Measurements from ENCODE around the gene RNF126.
"Not testable (repeated sequence)": the region's sequence is repeated elsewhere in the genome, so short reads cannot be mapped to it uniquely, and the experiment has no call there.

RNF126 gene

GRCh38 chr19:703329-703650, 40.3 kb upstream of the RNF126 start:
- H3K27ac ChIP-seq (ENCODE audit: poor library complexity, severe bottlenecking) = no peak overlapping the region
- peaks cover 11% of the 10 kb centered on the region for H3K27me3 ChIP-seq (ENCODE audit: insufficient read depth, poor library complexity, severe bottlenecking)
- H3K4me1 ChIP-seq (ENCODE audit: insufficient read depth, poor library complexity, severe bottlenecking) = no peaks in the 10 kb centered on the region
- peak overlapping the region; percentile 1 for H3K4me3 ChIP-seq (ENCODE audit: severe bottlenecking)
- peaks cover 4% of the 10 kb centered on the region for H3K9me3 ChIP-seq (ENCODE audit: severe bottlenecking)
- TF ChIP-seq CTCF (IDR thresholded peaks at IDR 0.05; ENCODE audit: poor library complexity, severe bottlenecking) = no peak
- DNase-seq (ENCODE audit: low spot score) (no peak), ATAC-seq (ENCODE audit: low read depth) (0 out of 3 replicates have a peak, but pooled peaks have one; percentile 14)
- H3K36me3 ChIP-seq (ENCODE audit: low read depth) = no peaks in the 10 kb centered on the region

GRCh38 chr19:702847-703246, 39.8 kb upstream of the RNF126 start:
- not testable (repeated sequence) for H3K9me3 ChIP-seq (ENCODE audit: severe bottlenecking); H3K4me1 ChIP-seq (ENCODE audit: insufficient read depth, poor library complexity, severe bottlenecking); H3K4me3 ChIP-seq (ENCODE audit: severe bottlenecking); H3K27ac ChIP-seq (ENCODE audit: poor library complexity, severe bottlenecking); H3K27me3 ChIP-seq (ENCODE audit: insufficient read depth, poor library complexity, severe bottlenecking); ATAC-seq (ENCODE audit: low read depth); H3K36me3 ChIP-seq (ENCODE audit: low read depth); DNase-seq (ENCODE audit: low spot score)

GRCh38 chr19:699885-700284, 36.9 kb upstream of the RNF126 start:
- H3K9me3 ChIP-seq (ENCODE audit: severe bottlenecking); H3K4me3 ChIP-seq (ENCODE audit: severe bottlenecking); H3K27me3 ChIP-seq (ENCODE audit: insufficient read depth, poor library complexity, severe bottlenecking); ATAC-seq (ENCODE audit: low read depth); DNase-seq (ENCODE audit: low spot score); H3K4me1 ChIP-seq (ENCODE audit: insufficient read depth, poor library complexity, severe bottlenecking); H3K27ac ChIP-seq (ENCODE audit: poor library complexity, severe bottlenecking); H3K36me3 ChIP-seq (ENCODE audit: low read depth): not testable (repeated sequence)

GRCh38 chr19:698529-698928, 35.5 kb upstream of the RNF126 start:
- not testable (repeated sequence) for H3K27ac ChIP-seq (ENCODE audit: poor library complexity, severe bottlenecking); H3K4me3 ChIP-seq (ENCODE audit: severe bottlenecking); H3K4me1 ChIP-seq (ENCODE audit: insufficient read depth, poor library complexity, severe bottlenecking); H3K36me3 ChIP-seq (ENCODE audit: low read depth); H3K27me3 ChIP-seq (ENCODE audit: insufficient read depth, poor library complexity, severe bottlenecking); ATAC-seq (ENCODE audit: low read depth); H3K9me3 ChIP-seq (ENCODE audit: severe bottlenecking); DNase-seq (ENCODE audit: low spot score)

- Histone ChIP-seq H3K4me1 (ENCODE audit: insufficient read depth, poor library complexity, severe bottlenecking) (no peaks in the 10 kb centered on the region), H3K4me3 (ENCODE audit: severe bottlenecking) (no peak within 1 kb of the TSS), H3K27me3 (ENCODE audit: insufficient read depth, poor library complexity, severe bottlenecking) (no peaks in the 10 kb centered on the region), H3K36me3 (ENCODE audit: low read depth) (no peaks in the 10 kb centered on the region), H3K27ac (ENCODE audit: poor library complexity, severe bottlenecking) (no peak within 1 kb of the TSS), H3K9me3 (ENCODE audit: severe bottlenecking) (no peaks in the 10 kb centered on the region)
- no peak for TF ChIP-seq CTCF (IDR thresholded peaks at IDR 0.05; ENCODE audit: poor library complexity, severe bottlenecking)
- ATAC-seq (ENCODE audit: low read depth) (no peak), DNase-seq (ENCODE audit: low spot score) (no peak)
Measured at GRCh38 chr19:695352-695949, 32.4 kb upstream of the RNF126 start, which contains the start of gene PRSS57. Gene PRSS57 (minus strand): TSS chr19:695452. CDS start chr19:695430, 22 bp downstream.

- Histone ChIP-seq H3K4me3 (ENCODE audit: severe bottlenecking) (no peak overlapping the region), H3K27ac (ENCODE audit: poor library complexity, severe bottlenecking) (no peak overlapping the region), H3K4me1 (ENCODE audit: insufficient read depth, poor library complexity, severe bottlenecking) (no peaks in the 10 kb centered on the region), H3K9me3 (ENCODE audit: severe bottlenecking) (no peaks in the 10 kb centered on the region), H3K27me3 (ENCODE audit: insufficient read depth, poor library complexity, severe bottlenecking) (no peaks in the 10 kb centered on the region), H3K36me3 (ENCODE audit: low read depth) (no peaks in the 10 kb centered on the region)
- ATAC-seq (ENCODE audit: low read depth) (no peak), DNase-seq (ENCODE audit: low spot score) (no peak)
- no peak for TF ChIP-seq CTCF (IDR thresholded peaks at IDR 0.05; ENCODE audit: poor library complexity, severe bottlenecking)
Measured at GRCh38 chr19:694481-695351, 31.7 kb upstream of the RNF126 start.

All from RWPE2 (cell line).